Stimulated activated CD4-positive, alpha-beta T cell treated with anti-CD3 and anti-CD28 coated beads, Interleukin-2, amount 100 ng/mL, for 24 hours (primary cell): Measurements from ENCODE around the gene HES1.
A peak's percentile ranks its signal among the peaks of the same experiment; 100 is the strongest.
"Not testable (repeated sequence)": the region's sequence is repeated elsewhere in the genome, so short reads cannot be mapped to it uniquely, and the experiment has no call there.

Experiments used
- DNase-seq, 2 donors: peaks; one replicate each; pipeline ENCODE4 v3.0.0-alpha.2; 2020

The HES1 gene, protein sequence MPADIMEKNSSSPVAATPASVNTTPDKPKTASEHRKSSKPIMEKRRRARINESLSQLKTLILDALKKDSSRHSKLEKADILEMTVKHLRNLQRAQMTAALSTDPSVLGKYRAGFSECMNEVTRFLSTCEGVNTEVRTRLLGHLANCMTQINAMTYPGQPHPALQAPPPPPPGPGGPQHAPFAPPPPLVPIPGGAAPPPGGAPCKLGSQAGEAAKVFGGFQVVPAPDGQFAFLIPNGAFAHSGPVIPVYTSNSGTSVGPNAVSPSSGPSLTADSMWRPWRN

DNA sequence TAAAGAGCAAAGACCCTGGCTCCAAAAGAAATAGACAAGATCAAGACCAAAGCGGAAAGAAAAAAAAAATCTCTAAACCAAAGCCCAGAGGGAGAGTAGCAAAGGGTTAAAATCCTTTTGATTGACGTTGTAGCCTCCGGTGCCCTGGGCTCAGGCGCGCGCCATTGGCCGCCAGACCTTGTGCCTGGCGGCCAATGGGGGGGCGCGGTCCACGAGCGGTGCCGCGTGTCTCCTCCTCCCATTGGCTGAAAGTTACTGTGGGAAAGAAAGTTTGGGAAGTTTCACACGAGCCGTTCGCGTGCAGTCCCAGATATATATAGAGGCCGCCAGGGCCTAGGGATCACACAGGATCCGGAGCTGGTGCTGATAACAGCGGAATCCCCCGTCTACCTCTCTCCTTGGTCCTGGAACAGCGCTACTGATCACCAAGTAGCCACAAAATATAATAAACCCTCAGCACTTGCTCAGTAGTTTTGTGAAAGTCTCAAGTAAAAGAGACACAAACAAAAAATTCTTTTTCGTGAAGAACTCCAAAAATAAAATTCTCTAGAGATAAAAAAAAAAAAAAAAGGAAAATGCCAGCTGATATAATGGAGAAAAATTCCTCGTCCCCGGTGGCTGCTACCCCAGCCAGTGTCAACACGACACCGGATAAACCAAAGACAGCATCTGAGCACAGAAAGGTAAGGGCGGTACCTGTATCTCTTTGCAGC is at the start of gene HES1:
TSS of gene HES1 (plus strand) at position 343 of the 713 bp plus-strand sequence. CDS start at position 576, 233 bp downstream.
- DNase-seq, result peak; percentile 54 to 66

DNA sequence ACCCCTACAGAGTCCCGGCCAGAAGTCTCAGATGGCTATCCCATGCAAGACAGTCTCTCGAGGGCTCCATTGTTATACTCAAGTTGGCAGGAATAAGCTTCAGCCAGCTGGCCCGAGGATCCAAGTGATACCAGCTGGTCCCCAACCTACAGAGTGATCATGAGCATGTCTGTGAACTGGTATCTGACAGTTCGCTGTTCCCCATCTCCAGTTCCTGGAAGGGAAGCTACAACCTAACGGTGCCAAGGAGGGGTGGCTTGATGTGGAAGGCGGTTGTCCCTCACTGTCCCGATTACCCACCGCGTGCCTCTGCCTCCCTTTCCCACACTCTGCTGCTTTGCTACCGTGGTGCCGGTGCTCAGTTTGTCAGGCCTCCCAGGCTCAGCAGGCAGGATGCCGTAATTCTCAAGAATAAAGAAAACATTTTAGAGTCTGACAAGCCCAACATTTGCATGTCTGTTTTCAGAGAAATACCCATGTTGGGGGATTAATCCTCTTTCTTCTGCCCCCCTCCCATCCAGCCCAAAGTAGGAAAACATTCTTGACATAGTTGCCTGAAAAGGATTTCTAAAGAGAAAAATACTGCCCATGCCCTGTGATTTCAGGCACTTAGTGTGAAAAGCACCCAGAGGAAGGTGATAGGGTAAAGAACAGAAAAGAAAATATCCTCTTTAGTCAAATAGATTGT is 49.4 kb upstream of the HES1 start:
- DNase-seq, result no peak

DNA sequence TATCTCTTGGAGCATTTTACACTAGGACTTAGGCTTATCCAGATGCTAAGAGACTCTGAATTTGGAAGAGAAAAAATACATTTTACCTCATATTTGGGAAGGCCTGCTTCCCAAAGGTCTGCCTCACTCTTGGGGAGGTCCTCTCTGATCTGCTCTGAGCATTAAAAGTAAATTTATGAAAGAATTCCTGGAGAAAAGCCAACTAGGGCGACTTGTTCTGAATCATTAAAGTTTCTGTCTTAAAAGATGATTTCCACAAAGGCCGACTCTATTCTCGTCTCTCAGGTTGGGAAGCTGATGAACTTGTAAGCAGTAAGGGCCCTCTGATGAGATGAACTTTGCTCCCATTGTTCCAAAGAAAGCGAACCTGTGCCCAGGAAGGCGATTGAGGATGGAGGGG is 48.7 kb upstream of the HES1 start:
- no peak for DNase-seq

DNA sequence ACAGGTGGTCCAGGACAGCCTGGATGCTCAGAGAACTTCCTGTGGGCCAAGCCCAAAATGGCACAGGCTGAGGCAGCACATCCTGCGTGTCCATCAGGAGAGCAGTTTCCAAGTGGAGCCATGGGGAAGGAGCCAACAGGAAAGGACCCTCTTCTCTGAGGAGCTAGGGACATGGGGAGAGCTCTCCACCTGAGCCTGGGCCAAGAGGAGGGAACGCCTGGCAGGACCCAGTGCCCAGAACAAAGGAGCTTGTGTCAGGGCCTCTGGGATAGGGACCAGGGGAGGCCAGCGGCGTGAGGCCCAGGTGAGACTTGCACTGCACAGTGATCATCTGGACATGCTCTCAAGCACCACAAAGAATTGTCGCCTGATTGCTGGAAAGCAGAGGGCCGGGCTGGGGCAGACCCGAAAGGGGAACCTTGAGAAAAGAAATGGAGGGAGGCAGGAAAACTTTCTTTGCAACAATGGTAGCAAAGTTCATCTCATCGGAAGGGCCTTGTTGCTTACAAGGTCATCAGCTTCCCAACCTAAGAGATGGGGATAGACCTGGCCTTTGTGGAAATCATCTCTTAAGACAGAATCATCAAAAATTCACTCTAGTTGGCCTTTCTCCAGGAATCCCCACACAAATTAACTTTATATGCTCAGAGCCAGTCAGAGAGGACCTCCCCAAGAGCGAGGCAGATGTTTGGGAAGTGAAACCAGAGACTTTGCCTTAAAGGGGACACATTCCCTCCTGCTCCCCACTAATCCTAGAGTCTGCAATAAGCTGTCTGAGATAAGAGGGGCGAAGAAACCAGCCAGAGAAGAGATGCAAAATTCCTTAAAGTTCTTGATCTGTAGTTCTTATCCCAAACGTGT is 47.7 kb upstream of the HES1 start:
- no peak for DNase-seq

DNA sequence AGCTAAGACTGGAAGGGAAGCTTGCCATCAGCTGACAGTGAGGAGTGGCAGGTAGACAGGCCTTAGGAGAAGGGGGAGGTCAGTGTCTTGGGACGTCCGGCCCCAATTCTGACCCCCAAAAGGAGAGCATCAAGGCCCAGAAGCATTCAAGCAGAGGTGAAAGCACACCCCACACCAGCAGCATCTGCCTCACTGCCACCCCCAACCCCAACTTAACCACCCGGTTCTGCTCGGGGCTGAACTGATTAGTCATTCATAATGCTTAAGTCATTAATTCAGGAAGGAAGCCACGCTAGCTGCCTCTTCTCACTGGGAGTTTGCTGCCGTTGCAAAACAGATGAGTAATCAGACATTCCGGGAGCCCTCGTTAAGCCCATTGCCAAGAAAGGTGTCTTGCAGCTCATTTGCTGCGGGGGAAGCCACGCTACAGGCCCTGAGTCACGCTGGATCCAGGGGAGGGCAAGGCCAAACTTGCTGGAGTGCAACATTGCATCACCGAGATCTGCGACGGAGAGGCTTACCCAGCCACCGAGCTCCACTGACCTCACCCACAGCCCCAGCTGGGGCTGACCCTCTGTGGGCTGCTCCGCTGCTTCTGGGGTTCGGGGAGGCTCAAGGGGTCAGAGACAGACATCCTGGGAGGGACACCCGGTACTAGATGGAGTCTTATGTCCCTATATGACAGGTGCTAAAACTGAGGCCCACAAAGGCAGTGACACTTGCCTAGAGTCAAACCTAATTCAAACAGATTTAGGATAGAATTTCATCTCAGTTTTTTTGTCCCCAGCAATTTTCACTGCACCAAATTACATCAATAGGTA is 46.4 kb upstream of the HES1 start:
- DNase-seq, result peak in 1 of 2 donors; percentile 33

DNA sequence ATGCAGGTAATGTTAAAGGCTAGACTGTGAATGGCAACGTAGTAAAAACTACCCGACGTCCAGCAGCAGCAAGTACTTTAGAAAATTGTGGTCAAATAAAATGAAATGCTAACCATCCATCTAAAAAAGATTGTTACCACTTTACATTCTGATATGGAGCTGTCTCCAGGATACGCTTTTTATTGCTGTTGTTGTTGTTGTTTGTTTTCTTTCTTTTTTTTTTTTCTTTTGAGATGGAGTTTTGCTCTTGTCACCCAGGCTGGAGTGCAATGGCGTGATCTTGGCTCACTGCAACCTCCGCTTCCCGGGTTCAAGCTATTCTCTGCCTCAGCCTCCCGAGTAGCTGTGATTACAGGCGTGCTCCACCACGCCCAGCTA is 45.8 kb upstream of the HES1 start:
- not testable (repeated sequence) for DNase-seq

DNA sequence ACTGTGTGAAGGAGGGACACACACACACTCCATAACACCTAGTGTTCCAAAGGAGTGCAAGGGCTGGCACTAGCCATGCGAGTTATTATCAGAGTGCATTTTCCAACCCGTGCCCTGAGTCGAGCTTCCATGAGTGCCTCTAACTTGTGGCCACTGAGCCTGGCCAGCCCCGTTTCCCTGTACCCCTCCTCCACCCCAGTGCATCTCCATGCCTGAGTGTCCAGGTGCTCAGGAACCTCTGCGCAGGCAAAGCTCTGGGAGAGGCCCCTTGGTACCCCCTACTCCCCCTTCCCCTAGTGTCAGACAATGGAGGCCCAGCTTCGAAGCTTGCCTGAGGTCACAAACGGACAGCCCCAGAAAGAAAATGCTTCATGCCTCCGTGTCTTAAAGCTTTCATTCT is 45.2 kb upstream of the HES1 start:
- DNase-seq, result no peak

DNA sequence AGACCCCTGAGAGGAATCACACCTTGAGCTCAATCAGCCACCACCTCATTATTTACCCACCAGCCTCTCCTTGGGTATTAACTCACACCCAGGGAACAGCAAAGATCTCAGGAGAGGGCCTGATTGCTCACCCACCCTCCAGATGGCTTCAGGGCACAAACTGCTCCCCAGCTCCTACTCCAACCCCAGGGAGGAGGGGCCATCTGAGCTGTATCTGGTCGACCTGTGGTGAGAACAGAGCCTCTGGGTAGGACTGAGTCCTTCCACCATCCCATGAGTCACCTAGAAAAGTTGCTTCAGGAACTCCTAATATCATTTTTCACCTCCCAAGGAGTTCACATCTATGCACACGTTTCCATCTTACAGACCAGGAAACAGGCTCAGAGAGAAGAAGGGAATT is 44.8 kb upstream of the HES1 start:
- no peak for DNase-seq

DNA sequence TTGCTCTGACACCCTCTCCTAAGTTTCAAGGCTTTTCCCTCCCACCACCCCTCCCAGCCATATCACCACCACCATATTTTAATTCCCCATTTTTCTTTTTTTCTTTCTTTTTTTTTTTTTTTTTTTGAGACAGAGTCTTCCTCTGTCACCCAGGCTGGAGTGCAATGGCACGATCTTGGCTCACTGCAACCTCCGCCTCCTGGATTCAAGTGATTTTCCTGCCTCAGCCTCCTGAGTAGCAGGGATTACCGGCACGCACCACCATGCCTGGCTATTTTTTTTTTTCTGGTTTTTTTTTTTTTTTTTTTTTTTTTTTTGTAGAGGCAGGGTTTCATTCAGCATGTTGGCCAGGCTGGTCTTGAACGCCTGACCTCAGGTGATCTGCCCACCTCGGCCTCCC is 44.1 kb upstream of the HES1 start:
- DNase-seq, result not testable (repeated sequence)

DNA sequence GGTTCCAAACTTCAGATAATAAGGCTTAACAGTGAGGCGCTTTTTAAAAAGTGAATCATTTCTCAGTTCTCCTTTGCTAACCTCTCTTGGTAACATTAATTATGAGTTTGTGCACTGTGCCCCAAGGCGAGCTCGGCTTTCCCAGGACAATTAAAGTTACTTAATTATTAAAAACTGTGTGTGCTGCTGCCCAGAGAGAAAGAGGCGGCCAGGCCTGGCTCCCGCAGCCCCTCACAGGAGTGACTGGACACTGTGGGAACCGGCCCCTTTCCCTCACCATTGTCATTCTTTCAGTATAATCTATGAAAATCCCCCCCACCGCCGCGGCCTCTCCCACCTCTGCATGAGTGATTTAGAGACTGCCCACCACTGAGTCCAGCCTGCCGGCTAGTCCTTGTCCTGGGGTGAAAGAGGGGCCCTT is 43.1 kb upstream of the HES1 start:
- DNase-seq, result no peak

DNA sequence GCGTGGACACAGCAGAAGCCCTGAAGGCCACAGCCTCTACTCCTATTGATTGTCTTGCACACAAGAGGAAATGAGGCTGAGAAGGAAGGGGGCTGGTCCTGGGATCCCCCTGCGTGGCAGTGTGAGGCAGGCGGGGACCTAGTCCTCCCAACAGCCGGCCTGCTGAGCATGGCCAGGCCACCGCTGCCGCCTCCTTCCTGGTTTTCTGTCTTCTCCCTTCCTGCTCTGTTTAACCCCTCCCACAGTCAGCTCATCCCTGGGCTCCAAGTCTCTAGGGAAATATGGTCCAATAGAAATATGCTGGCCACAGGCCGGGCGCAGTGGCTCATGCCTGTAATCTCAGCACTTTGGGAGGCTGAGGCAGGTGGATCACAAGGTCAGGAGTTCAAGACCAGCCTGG is 42.1 kb upstream of the HES1 start:
- no peak for DNase-seq

DNA sequence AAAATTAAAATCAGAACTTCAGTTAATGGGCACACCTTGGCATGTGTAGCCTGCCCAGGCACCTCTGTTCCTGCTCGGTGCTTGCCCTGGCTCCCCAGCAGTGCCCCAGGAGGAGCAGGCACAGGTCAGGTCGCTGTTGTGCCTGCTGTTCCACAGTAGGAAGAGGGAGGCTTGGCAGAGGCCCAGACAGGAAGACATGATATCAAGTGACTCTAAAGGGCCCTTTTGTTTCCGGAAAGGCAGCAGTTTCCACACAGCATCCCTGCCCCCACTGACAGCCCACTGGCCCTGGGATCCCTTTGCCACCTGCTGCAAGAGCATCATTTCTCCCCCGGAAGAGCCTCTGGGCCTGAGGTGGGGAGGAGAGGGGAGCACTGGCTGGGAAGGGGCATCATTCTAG is 40.5 kb upstream of the HES1 start:
- no peak for DNase-seq

DNA sequence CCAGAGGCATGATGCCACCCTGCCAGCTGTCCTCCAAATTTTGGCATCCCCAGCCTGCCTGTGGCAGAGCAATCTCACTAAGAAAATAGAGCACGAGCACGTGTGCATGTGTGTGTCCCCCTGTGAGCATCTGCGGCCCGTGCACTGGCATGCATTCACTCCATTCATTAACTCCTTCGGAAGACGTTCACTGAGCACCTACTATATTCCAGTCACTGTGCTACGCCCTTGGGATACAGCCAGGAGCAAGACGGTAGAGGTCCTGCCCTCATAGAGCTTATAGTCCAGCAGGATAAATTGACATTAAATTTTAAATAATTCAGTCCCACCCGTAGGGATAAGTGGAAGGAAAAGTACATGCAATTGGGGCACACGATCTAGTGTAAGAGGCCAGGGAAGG is 40.0 kb upstream of the HES1 start:
- no peak for DNase-seq

DNA sequence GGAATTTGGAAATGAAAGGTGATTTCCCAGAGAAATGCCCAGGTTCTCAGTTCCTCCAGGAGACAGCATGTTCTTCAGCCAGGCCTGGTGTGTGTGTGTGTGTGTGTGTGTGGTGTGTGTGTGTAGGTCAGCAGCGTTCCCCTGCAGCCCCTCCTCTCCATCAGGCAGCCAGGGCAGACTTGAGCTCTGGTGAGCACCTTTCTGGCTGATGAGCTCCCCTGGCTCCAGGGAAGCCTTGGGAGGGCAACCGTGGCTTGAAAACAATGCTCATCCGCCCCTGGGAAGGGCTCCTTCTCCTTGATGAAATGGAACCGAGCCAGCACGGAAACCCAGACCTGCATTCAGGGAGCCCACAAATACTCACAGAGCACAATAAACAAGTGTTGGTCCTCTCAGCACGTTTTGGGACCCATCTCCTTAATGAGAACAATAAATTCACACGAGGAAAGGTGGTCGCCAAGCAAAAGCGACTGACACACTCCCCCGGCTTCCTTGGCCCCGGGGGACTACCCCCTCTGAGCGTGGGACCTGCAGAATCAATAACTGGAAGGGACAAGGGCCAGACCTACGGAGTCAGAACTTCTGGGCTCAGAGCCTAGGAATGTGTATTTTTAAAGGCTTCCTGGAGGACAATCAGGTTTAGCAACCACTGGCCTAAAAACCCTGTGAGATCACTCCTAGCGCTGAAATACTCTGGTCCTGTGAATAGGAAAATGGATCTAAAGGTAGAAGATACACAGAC is 38.6 kb upstream of the HES1 start:
- no peak for DNase-seq

DNA sequence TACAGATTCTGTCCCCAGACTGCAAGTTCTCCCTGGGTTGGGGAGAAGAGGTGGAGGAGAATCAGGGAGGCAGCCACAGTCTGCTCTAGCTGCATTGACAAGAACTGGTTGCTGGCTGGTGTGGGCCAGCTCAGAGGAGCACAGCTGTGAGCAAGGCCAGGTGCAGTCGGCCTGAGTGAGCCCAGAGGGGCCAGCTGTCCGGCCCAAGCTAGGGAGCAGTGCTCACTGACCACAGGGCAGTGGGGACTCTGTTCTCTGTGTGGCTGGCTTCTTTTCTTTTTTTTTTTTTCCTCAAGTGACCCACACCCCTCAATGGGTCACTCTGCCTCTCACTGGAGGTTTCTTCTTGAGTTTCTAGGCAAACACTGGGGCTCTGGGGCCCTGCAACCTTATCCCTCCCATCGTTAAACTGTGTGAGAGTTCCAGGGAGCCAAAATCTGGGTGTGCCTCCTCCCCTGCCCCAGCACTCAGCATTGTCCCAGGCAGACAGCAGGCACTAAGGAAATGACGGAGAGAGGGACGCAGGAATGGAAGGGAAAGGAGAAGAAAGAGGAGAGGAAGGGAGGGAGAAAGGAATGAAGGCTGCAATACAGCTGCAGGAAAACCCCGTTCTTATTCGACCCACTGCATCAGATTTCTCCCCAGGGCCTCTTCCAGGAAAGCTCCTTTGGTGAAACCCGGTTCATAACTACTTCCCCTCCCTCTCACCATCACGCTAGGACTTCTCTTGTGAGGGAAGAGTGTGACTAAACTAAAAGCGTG is 37.7 kb upstream of the HES1 start:
- DNase-seq, result no peak

DNA sequence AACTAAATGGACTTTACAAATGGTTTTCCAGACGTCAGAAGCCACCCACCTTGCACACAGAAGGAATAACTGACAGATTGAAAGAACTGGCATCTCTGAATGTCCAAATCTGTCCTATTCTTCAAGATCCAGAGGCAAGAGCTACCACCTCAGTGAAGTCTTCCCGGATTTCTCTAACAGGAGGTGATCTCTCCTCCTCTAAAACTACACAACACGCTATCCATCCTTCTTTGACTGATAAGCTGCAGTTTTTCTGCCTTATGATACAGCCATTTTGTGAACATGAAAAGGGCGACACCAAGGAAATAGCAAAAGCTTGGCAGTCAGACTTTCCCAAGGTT is 37.1 kb upstream of the HES1 start:
- DNase-seq, result no peak

DNA sequence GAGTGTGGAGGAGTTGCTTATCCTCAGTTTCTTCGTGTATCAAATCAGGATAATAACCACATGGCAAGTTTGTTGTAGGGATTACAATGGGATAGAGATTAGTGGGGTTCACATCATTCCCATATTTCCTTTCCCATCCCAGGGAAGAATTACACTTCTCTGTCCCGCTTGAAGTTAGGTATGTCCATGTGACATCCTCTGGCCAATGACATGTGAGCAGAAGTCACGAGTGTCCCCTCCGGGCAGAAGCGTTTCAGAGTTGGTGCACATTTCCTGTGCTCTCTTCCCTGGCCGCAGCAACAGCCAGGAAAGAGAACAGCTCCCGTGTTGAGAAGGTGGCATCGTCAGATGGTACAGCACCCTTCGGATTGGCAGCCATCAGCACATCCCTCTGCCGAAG is 36.7 kb upstream of the HES1 start:
- no peak for DNase-seq

DNA sequence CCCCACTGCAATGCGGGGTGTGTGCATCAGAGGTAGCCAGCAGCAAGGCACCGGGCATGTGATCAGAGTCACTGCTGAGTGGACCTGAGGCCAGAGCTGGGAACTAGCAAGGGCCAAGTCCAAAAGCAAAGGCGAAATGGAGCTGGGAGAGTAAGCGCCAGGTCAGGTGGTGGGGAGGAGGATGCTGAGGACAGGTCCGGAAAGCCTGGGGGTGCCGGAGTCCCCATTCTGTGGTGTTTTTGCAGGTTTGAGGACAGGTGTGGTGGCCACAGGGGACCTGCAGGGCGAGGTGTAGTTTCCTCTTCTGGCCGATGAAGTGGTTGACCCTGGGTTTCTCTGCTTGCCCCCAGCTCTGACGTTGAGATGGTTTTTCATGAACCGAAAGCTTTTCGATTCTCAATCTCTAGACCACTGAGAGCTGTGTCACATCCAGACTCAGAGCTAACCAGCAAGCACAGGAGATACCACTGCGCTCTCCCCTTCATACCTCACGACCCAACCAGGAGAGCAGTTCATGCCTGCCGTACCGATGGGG is 35.0 kb upstream of the HES1 start:
- no peak for DNase-seq

DNA sequence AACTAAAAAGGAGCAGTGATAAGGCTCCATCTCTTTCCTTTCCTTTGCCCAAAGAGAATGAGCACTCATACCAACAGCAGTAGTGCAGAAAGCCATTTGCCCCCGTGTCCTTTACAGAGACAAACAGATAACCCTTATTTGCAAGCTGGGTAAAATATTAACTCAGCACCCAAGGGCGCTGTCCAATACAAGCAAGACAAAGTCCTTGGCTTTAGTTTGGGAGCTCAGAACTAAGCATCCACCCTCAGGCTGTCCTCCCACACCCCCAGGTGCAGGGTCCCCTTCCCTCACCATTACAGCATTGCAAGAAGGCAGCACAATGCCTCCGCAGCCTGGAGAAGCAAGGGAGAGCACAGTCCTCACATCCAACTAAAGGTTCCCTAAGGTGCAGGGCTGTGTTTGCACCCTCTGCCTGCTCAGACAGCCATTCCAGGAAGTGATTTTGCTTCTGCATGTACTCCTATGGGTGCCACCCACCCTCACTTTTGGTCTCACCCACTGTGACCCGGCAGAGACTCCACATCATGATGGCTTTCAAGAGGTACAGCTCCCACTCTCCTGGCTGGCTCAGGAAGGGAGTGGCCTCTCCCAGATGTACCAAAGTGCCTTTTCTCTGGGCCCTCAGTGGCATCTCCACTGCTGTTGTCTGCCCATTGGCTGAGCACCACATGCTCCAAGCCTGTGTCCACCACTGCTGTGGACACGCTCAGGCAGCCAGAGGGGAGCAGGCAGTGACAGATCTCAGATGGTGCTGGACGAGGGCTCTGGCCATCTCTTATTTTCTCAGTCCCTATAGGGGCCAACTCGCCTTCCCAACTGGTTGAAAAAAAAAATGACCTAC is 34.1 kb upstream of the HES1 start:
- no peak for DNase-seq

DNA sequence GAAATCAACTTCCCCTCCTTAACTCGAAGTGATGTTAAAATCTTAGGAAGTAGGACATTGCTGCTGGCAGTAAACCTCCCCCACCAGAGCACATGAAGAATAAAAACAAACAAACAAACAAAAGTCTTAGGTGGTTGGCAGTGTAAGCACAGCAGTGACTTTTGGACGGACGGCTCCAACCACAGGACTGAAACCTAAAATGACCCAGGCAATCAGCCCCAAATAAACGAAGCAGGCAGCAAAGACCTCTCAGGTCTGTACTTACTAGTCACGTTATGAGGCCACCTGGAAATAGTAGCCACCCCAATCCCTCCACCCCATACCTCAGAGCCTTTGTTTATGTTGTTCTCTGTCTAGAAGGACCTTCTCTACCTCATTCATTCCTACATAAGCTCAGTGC is 33.5 kb upstream of the HES1 start:
- DNase-seq, result no peak
